Measurements from ENCODE around the gene LRMDA.

Gene LRMDA

GRCh38 chr10:76282061-76283025, 850.9 kb downstream of the LRMDA start:
- peak overlapping the region; percentile 26 for H2AK5ac ChIP-seq (ENCODE audit: low read length, severe bottlenecking)
- no peak overlapping the region for H3K9ac ChIP-seq (ENCODE audit: low read length)
- H3K27ac ChIP-seq (ENCODE audit: low read length, poor library complexity, severe bottlenecking), result peak overlapping the region; percentile 91
- H3K36me3 ChIP-seq (ENCODE audit: control insufficient read depth in 1 of 2, insufficient read depth in 2 of 2, low read depth in 1 of 2, low read length in 2 of 2), result no peaks in the 10 kb centered on the region
- peaks cover 8% of the 10 kb centered on the region for H3K9me3 ChIP-seq (ENCODE audit: control insufficient read depth, low read length)
- H4K91ac ChIP-seq (ENCODE audit: low read length), result no peak overlapping the region
- H3K23ac ChIP-seq (ENCODE audit: low read length in 2 of 2), result no peak overlapping the region
- no peak overlapping the region for H2AFZ ChIP-seq (ENCODE audit: low read depth, low read length)
- peak overlapping the region in 1 of 2 experiments; percentile 83 for H3K4ac ChIP-seq (ENCODE audit: low read depth in 1 of 2, low read length in 2 of 2)
- peak; percentile 72 for DNase-seq
- peak overlapping the region in 1 of 2 experiments; percentile 65 for H2BK12ac ChIP-seq (ENCODE audit: low read length in 2 of 2)
- peak overlapping the region; percentile 28 to 40 for H3K18ac ChIP-seq (ENCODE audit: low read depth in 1 of 2, low read length in 2 of 2)
- H2BK5ac ChIP-seq (ENCODE audit: low read depth, low read length, poor library complexity, severe bottlenecking), result peak overlapping the region; percentile 66
- WGBS, result 47% methylated on average over 12 of the region's 13 CpGs
- H4K8ac ChIP-seq (ENCODE audit: low read length), result no peak overlapping the region
- no peak overlapping the region for H2BK15ac ChIP-seq (ENCODE audit: low read depth, poor library complexity, severe bottlenecking)
- H2BK120ac ChIP-seq (ENCODE audit: low read depth, low read length), result no peak overlapping the region
- H3K27me3 ChIP-seq (ENCODE audit: control insufficient read depth in 1 of 2, insufficient read depth in 1 of 2, low read length in 2 of 2), result no peaks in the 10 kb centered on the region
- no peak overlapping the region for H3K4me2 ChIP-seq (ENCODE audit: low read length, poor library complexity, severe bottlenecking)
- H3K4me3 ChIP-seq (ENCODE audit: insufficient read depth in 1 of 2, low read depth in 1 of 2, low read length in 2 of 2), result no peak overlapping the region
- no peak overlapping the region for H3K14ac ChIP-seq (ENCODE audit: low read length in 2 of 2)
- no peaks in the 10 kb centered on the region for H3K79me1 ChIP-seq (replicated peaks; ENCODE audit: low read length, poor library complexity, severe bottlenecking)
- H3K4me1 ChIP-seq (ENCODE audit: control insufficient read depth, insufficient read depth, low read depth, low read length), result no peaks in the 10 kb centered on the region

- H2BK15ac ChIP-seq (ENCODE audit: low read depth, poor library complexity, severe bottlenecking), result no peak overlapping the region
- H4K8ac ChIP-seq (ENCODE audit: low read length), result no peak overlapping the region
- H2BK5ac ChIP-seq (ENCODE audit: low read depth, low read length, poor library complexity, severe bottlenecking), result no peak overlapping the region
- peak overlapping the region in 1 of 2 experiments; percentile 78 for H3K18ac ChIP-seq (ENCODE audit: low read depth in 1 of 2, low read length in 2 of 2)
- no peak for DNase-seq
- no peaks in the 10 kb centered on the region for H3K27me3 ChIP-seq (ENCODE audit: control insufficient read depth in 1 of 2, insufficient read depth in 1 of 2, low read length in 2 of 2)
- peaks cover 8% of the 10 kb centered on the region for H3K9me3 ChIP-seq (ENCODE audit: control insufficient read depth, low read length)
- H3K23ac ChIP-seq (ENCODE audit: low read length in 2 of 2), result no peak overlapping the region
- H3K9ac ChIP-seq (ENCODE audit: low read length), result no peak overlapping the region
- whole genome bisulfite sequencing, result 100% methylated on average over 1 of the region's 2 CpGs
- H3K27ac ChIP-seq (ENCODE audit: low read length, poor library complexity, severe bottlenecking), result no peak overlapping the region
- no peaks in the 10 kb centered on the region for H3K36me3 ChIP-seq (ENCODE audit: control insufficient read depth in 1 of 2, insufficient read depth in 2 of 2, low read depth in 1 of 2, low read length in 2 of 2)
- no peak overlapping the region for H3K4ac ChIP-seq (ENCODE audit: low read depth in 1 of 2, low read length in 2 of 2)
- no peak overlapping the region for H4K91ac ChIP-seq (ENCODE audit: low read length)
- no peak overlapping the region for H2BK120ac ChIP-seq (ENCODE audit: low read depth, low read length)
- H2AK5ac ChIP-seq (ENCODE audit: low read length, severe bottlenecking), result peak overlapping the region; percentile 85
- no peaks in the 10 kb centered on the region for H3K4me1 ChIP-seq (ENCODE audit: control insufficient read depth, insufficient read depth, low read depth, low read length)
- no peak overlapping the region for H3K4me3 ChIP-seq (ENCODE audit: insufficient read depth in 1 of 2, low read depth in 1 of 2, low read length in 2 of 2)
- H3K14ac ChIP-seq (ENCODE audit: low read length in 2 of 2), result peak overlapping the region in 1 of 2 experiments; percentile 1
- peak overlapping the region in 1 of 2 experiments; percentile 29 for H2BK12ac ChIP-seq (ENCODE audit: low read length in 2 of 2)
- no peaks in the 10 kb centered on the region for H3K79me1 ChIP-seq (replicated peaks; ENCODE audit: low read length, poor library complexity, severe bottlenecking)
- no peak overlapping the region for H3K4me2 ChIP-seq (ENCODE audit: low read length, poor library complexity, severe bottlenecking)
- H2AFZ ChIP-seq (ENCODE audit: low read depth, low read length), result no peak overlapping the region
Observed at GRCh38 chr10:76284351-76284750, 852.9 kb downstream of the LRMDA start.

- Histone ChIP-seq H2BK5ac (ENCODE audit: low read depth, low read length, poor library complexity, severe bottlenecking) (no peak overlapping the region), H3K4me3 (ENCODE audit: insufficient read depth in 1 of 2, low read depth in 1 of 2, low read length in 2 of 2) (no peak overlapping the region), H3K23ac (ENCODE audit: low read length in 2 of 2) (no peak overlapping the region), H3K27ac (ENCODE audit: low read length, poor library complexity, severe bottlenecking) (peak overlapping the region; percentile 28), H3K27me3 (ENCODE audit: control insufficient read depth in 1 of 2, insufficient read depth in 1 of 2, low read length in 2 of 2) (no peaks in the 10 kb centered on the region), H2BK15ac (ENCODE audit: low read depth, poor library complexity, severe bottlenecking) (no peak overlapping the region), H2BK120ac (ENCODE audit: low read depth, low read length) (no peak overlapping the region), H3K18ac (ENCODE audit: low read depth in 1 of 2, low read length in 2 of 2) (no peak overlapping the region), H2AFZ (ENCODE audit: low read depth, low read length) (no peak overlapping the region), H4K8ac (ENCODE audit: low read length) (no peak overlapping the region), H4K91ac (ENCODE audit: low read length) (no peak overlapping the region), H2AK5ac (ENCODE audit: low read length, severe bottlenecking) (no peak overlapping the region), H3K79me1 (replicated peaks; ENCODE audit: low read length, poor library complexity, severe bottlenecking) (no peaks in the 10 kb centered on the region), H3K36me3 (ENCODE audit: control insufficient read depth in 1 of 2, insufficient read depth in 2 of 2, low read depth in 1 of 2, low read length in 2 of 2) (no peaks in the 10 kb centered on the region), H3K9me3 (ENCODE audit: control insufficient read depth, low read length) (peaks cover 8% of the 10 kb centered on the region), H3K14ac (ENCODE audit: low read length in 2 of 2) (no peak overlapping the region), H2BK12ac (ENCODE audit: low read length in 2 of 2) (no peak overlapping the region), H3K4me1 (ENCODE audit: control insufficient read depth, insufficient read depth, low read depth, low read length) (no peaks in the 10 kb centered on the region), H3K4ac (ENCODE audit: low read depth in 1 of 2, low read length in 2 of 2) (no peak overlapping the region), H3K9ac (ENCODE audit: low read length) (peak overlapping the region; percentile 64), H3K4me2 (ENCODE audit: low read length, poor library complexity, severe bottlenecking) (no peak overlapping the region)
- DNase-seq, result peak; percentile 89
- WGBS, result 50% methylated on average over 1 of the region's 1 CpG
Observed at GRCh38 chr10:76285012-76285411, 853.6 kb downstream of the LRMDA start.

GRCh38 chr10:76285515-76285914, 854.1 kb downstream of the LRMDA start:
- no peak overlapping the region for H2BK5ac ChIP-seq (ENCODE audit: low read depth, low read length, poor library complexity, severe bottlenecking)
- no peak overlapping the region for H3K18ac ChIP-seq (ENCODE audit: low read depth in 1 of 2, low read length in 2 of 2)
- H3K27me3 ChIP-seq (ENCODE audit: control insufficient read depth in 1 of 2, insufficient read depth in 1 of 2, low read length in 2 of 2), result no peaks in the 10 kb centered on the region
- H3K4me1 ChIP-seq (ENCODE audit: control insufficient read depth, insufficient read depth, low read depth, low read length), result no peaks in the 10 kb centered on the region
- no peak overlapping the region for H2BK120ac ChIP-seq (ENCODE audit: low read depth, low read length)
- no peak overlapping the region for H3K14ac ChIP-seq (ENCODE audit: low read length in 2 of 2)
- peak overlapping the region; percentile 64 for H3K9ac ChIP-seq (ENCODE audit: low read length)
- H4K91ac ChIP-seq (ENCODE audit: low read length), result no peak overlapping the region
- H3K4me2 ChIP-seq (ENCODE audit: low read length, poor library complexity, severe bottlenecking), result no peak overlapping the region
- H3K4me3 ChIP-seq (ENCODE audit: insufficient read depth in 1 of 2, low read depth in 1 of 2, low read length in 2 of 2), result no peak overlapping the region
- peak overlapping the region in 1 of 2 experiments; percentile 54 for H2BK12ac ChIP-seq (ENCODE audit: low read length in 2 of 2)
- no peak overlapping the region for H2AFZ ChIP-seq (ENCODE audit: low read depth, low read length)
- H3K23ac ChIP-seq (ENCODE audit: low read length in 2 of 2), result no peak overlapping the region
- no peak for DNase-seq
- 97% methylated on average over 1 of the region's 2 CpGs for WGBS
- H3K27ac ChIP-seq (ENCODE audit: low read length, poor library complexity, severe bottlenecking), result peak overlapping the region; percentile 59
- H3K36me3 ChIP-seq (ENCODE audit: control insufficient read depth in 1 of 2, insufficient read depth in 2 of 2, low read depth in 1 of 2, low read length in 2 of 2), result no peaks in the 10 kb centered on the region
- peak overlapping the region in 1 of 2 experiments; percentile 50 for H3K4ac ChIP-seq (ENCODE audit: low read depth in 1 of 2, low read length in 2 of 2)
- peak overlapping the region; percentile 21 for H4K8ac ChIP-seq (ENCODE audit: low read length)
- peak overlapping the region; percentile 96 for H2AK5ac ChIP-seq (ENCODE audit: low read length, severe bottlenecking)
- no peak overlapping the region for H2BK15ac ChIP-seq (ENCODE audit: low read depth, poor library complexity, severe bottlenecking)
- peaks cover 8% of the 10 kb centered on the region for H3K9me3 ChIP-seq (ENCODE audit: control insufficient read depth, low read length)
- no peaks in the 10 kb centered on the region for H3K79me1 ChIP-seq (replicated peaks; ENCODE audit: low read length, poor library complexity, severe bottlenecking)

Measured in mesenchymal stem cell (in vitro differentiated cells and primary cell).